Vagina (tissue), 2 donors: ENCODE measurements around the gene PSMG3. TPM values are rescaled to one million over a fixed set of nuclear protein-coding genes. Genes with fewer than 3 reads are reported as not detected.

ENCODE experiments used
- DNase-seq, 2 donors: peaks; one replicate each; pipeline ENCODE4 v3.0.0-alpha.2; 2017; ENCODE audit errors: extremely low spot score in 2 of 2
- H3K27ac ChIP-seq: fragments of 200-600 bp; sonication (generic); one replicate; pipeline ENCODE4 v1.5.1; 2019
- H3K27me3 ChIP-seq: fragments of 200-600 bp; sonication (generic); one replicate; pipeline ENCODE4 v1.5.1; 2019
- H3K36me3 ChIP-seq, 2 donors: fragments of 200-600 bp; sonication (generic); one replicate each; pipeline ENCODE4 v1.5.1; 2017 to 2019
- H3K4me1 ChIP-seq: fragments of 200-600 bp; sonication (generic); one replicate; pipeline ENCODE4 v1.5.1; 2019
- H3K4me3 ChIP-seq, 2 donors: fragments of 200-600 bp; sonication (generic); 1 replicate in 1 of 2; 2 replicates in 1 of 2; pipeline ENCODE4 v1.5.1; 2016 to 2019
- H3K9me3 ChIP-seq: fragments of 200-600 bp; sonication (generic); one replicate; pipeline ENCODE4 v1.5.1; 2019
- CTCF ChIP-seq, 3 experiments: fragments of 450-650 bp in 2 of 3; fragments of 200-600 bp in 1 of 3; sonication (generic) in 1 of 3; IDR thresholded peaks; one replicate each; pipeline ENCODE4 v1.5.1; 2017 to 2019; ENCODE audit warnings: antibody characterized with exemption in 3 of 3, mild to moderate bottlenecking in 2 of 3, moderate library complexity in 2 of 3
- POLR2A ChIP-seq, 2 donors: fragments of 450-650 bp; IDR thresholded peaks; one replicate each; pipeline ENCODE4 v1.6.1; 2017; ENCODE audit warnings: antibody characterized with exemption in 2 of 2, mild to moderate bottlenecking in 2 of 2, moderate library complexity in 2 of 2
- POLR2AphosphoS5 ChIP-seq, 2 donors: sonication (generic); formaldehyde crosslinking; IDR thresholded peaks; one replicate each; pipeline ENCODE4 v1.9.0; 2017; ENCODE audit warnings: antibody characterized with exemption in 2 of 2, mild to moderate bottlenecking in 2 of 2, low read depth in 1 of 2; ENCODE audit not compliant: insufficient read depth in 1 of 2
- intact Hi-C: fragments of 100-400 bp; cut with DNase I; formaldehyde crosslinking; loops from one replicate; pipeline ENCODE4 v1.15.1; 2023
- total RNA-seq: library from RNA; depleted of rRNA; stranded (reverse); fragments of >200 nt; gene quantifications from one replicate; pipeline ENCODE4 v1.2.3, GENCODE V29; 2016

PSMG3 gene
- total RNA-seq, 1 donor from 2014 or later: 49.6 TPM

DNA sequence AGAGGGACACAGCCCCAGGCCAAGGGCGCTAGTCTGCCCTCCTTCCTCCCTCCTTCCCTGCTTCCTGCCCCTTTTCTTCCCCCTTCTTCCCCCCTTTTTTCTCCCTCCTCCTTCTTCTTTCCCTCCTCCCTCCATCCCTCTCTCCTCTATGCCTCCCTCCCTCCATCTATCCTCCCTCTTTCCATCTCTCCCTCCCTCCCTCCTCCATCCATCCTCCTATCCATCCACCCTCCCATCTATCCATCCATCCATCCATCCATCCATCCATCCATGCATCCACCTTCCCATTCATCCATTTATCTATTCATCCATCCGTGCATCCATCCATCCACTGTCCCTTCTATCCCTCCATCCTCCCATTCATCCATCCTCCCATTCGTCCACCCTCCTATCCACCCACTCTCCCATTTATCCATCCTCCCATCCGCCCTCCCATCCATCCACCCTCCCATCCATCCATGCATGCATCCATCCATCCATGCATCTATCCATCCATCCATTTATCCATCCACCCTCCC is 24.1 kb upstream of the PSMG3 start:
- intact Hi-C loops: no loop called here
- Histone ChIP-seq H3K27me3 (no peaks in the 10 kb centered on the region), H3K4me1 (no peaks in the 10 kb centered on the region), H3K9me3 (no peaks in the 10 kb centered on the region), H3K4me3 (no peak overlapping the region), H3K36me3 (no peaks in the 10 kb centered on the region), H3K27ac (no peak overlapping the region)
- TF ChIP-seq POLR2AphosphoS5 (IDR thresholded peaks at IDR 0.05; ENCODE audit: insufficient read depth in 1 of 2, low read depth in 1 of 2) (no peak), POLR2A (IDR thresholded peaks at IDR 0.05) (no peak), CTCF (IDR thresholded peaks at IDR 0.05) (no peak)
- no peak for DNase-seq

DNA sequence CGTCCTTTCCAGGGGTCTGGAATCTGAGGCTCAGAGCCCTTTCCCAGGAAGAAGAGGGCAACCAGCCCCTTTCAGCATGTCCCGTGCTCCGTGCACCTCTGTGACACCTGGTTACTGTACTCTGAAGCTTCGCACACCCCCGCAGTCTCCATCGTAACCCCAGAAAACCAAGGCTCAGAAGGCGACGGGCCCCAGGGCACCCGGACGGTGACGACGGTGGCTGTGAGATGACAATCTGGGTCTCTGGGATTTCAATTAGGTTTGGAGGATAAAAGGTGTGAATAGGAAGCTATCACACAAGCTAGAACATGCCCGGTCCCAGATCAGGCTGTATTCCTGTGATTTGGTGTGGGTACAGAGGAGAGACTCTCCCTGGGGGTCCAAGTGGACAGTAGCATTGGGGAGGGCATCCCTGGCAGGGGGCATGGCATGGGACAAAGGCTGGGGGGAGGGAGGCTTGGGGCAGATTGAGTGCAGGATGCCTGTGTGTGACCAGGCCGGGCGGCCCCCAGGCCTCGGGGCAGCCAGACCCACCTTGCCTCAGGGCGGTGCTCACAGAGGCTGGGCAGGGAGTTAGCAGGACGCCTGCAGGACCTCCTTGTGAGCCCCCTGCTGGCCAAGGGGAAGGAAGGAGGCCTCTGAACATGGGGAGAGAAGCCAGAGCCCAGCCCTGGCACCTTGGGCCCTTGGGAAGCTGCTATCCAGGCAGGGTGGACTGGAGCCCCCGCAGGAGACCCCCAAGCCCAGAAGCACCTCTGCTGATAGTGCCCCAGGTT is 23.4 kb upstream of the PSMG3 start:
- Histone ChIP-seq H3K36me3 (no peaks in the 10 kb centered on the region), H3K4me3 (no peak overlapping the region), H3K9me3 (no peaks in the 10 kb centered on the region), H3K4me1 (no peaks in the 10 kb centered on the region), H3K27ac (no peak overlapping the region), H3K27me3 (no peaks in the 10 kb centered on the region)
- no peak for TF ChIP-seq CTCF (IDR thresholded peaks at IDR 0.05)
- TF ChIP-seq POLR2AphosphoS5 (IDR thresholded peaks at IDR 0.05; ENCODE audit: insufficient read depth in 1 of 2, low read depth in 1 of 2): no peak
- no peak for TF ChIP-seq POLR2A (IDR thresholded peaks at IDR 0.05)
- intact Hi-C loops: no loop called here
- DNase-seq: no peak

GRCh38 chr7:1592299-1592871 is 22.6 kb upstream of the PSMG3 start:
- Histone ChIP-seq H3K4me1 (no peaks in the 10 kb centered on the region), H3K27me3 (no peaks in the 10 kb centered on the region), H3K4me3 (no peak overlapping the region), H3K27ac (no peak overlapping the region), H3K36me3 (no peaks in the 10 kb centered on the region), H3K9me3 (no peaks in the 10 kb centered on the region)
- no peak for TF ChIP-seq POLR2AphosphoS5 (IDR thresholded peaks at IDR 0.05; ENCODE audit: insufficient read depth in 1 of 2, low read depth in 1 of 2)
- no peak for TF ChIP-seq CTCF (IDR thresholded peaks at IDR 0.05)
- TF ChIP-seq POLR2A (IDR thresholded peaks at IDR 0.05): no peak
- intact Hi-C loops: no loop called here
- DNase-seq: no peak

GRCh38 chr7:1591876-1592275 is 22.0 kb upstream of the PSMG3 start:
- Histone ChIP-seq H3K27ac (no peak overlapping the region), H3K36me3 (no peaks in the 10 kb centered on the region), H3K4me3 (no peak overlapping the region), H3K27me3 (no peaks in the 10 kb centered on the region), H3K4me1 (no peaks in the 10 kb centered on the region), H3K9me3 (no peaks in the 10 kb centered on the region)
- no peak for TF ChIP-seq POLR2A (IDR thresholded peaks at IDR 0.05)
- no peak for TF ChIP-seq POLR2AphosphoS5 (IDR thresholded peaks at IDR 0.05; ENCODE audit: insufficient read depth in 1 of 2, low read depth in 1 of 2)
- no peak for TF ChIP-seq CTCF (IDR thresholded peaks at IDR 0.05)
- intact Hi-C loops: no loop called here
- DNase-seq: no peak

DNA sequence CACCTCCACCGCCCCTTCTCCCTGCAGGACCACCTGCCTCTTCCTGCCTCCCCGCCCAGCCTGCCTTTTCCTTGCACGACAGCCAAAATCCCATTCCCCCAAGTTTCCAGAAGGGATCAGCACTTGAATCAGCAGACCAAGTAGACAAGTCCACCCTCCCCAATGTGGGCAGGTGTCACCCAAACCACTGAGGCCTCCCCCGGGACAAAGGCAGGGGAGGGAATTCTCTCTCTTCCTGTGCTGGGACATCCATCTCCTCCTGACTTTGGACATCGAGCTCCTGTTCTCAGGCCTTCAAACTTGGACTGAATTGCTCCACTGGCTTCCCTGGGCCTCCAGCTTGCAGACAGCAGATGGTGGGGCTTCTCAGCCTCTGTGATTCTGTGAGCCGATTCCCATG is 21.6 kb upstream of the PSMG3 start:
- no peak for DNase-seq
- Histone ChIP-seq H3K36me3 (no peaks in the 10 kb centered on the region), H3K4me1 (no peaks in the 10 kb centered on the region), H3K27me3 (no peaks in the 10 kb centered on the region), H3K9me3 (no peaks in the 10 kb centered on the region), H3K27ac (no peak overlapping the region), H3K4me3 (no peak overlapping the region)
- intact Hi-C loops: no loop called here
- TF ChIP-seq POLR2A (IDR thresholded peaks at IDR 0.05): no peak
- no peak for TF ChIP-seq POLR2AphosphoS5 (IDR thresholded peaks at IDR 0.05; ENCODE audit: insufficient read depth in 1 of 2, low read depth in 1 of 2)
